H1 (cell line): Measurements from ENCODE around the gene BCL2L1. TPM values are rescaled to one million over a fixed set of nuclear protein-coding genes. Genes with fewer than 3 reads are reported as not detected.

Source experiments
- CTCF ChIA-PET: fragments of 300-600 bp; sonication (Branson Sonifier 250); formaldehyde crosslinking; loops from one replicate; lab custom pipeline; 2021; ENCODE audit not compliant: partially characterized antibody; lab: Charles Lee
- POLR2A ChIA-PET: fragments of 300-600 bp; sonication (Branson Sonifier 250); formaldehyde crosslinking; loops from one replicate; lab custom pipeline; 2021; ENCODE audit warnings: inconsistent platforms; ENCODE audit not compliant: partially characterized antibody; lab: Charles Lee
- DNase-seq, 2 experiments: peaks; one replicate each; pipeline versions ENCODE4 v3.0.0 to v3.0.0-alpha.2; 2010 to 2022; ENCODE audit warnings: low spot score in 2 of 2, low read depth in 1 of 2, mixed read lengths in 1 of 2
- FAIRE-seq: peaks from 2 replicates; lab custom pipeline; 2011; peaks lifted over from hg19 to GRCh38; lab: Jason Lieb, UNC
- H2AFZ ChIP-seq: 2 replicates; pipeline ENCODE4 v1.8.1; 2012; ENCODE audit warnings: low read length, inconsistent platforms
- H2AK5ac ChIP-seq: 2 replicates; pipeline ENCODE4 v1.6.1; 2013; ENCODE audit warnings: low read depth, low read length
- H2BK120ac ChIP-seq: replicated peaks from 2 replicates; pipeline ENCODE3; 2013; ENCODE audit warnings: low read depth, low read length, inconsistent platforms
- H2BK12ac ChIP-seq: 2 replicates; pipeline ENCODE4 v1.6.1; 2013; ENCODE audit warnings: low read depth, low read length
- H2BK15ac ChIP-seq: 2 replicates; pipeline ENCODE4 v1.6.1; 2013; ENCODE audit warnings: low read length
- H2BK20ac ChIP-seq: 2 replicates; pipeline ENCODE4 v1.6.1; 2013; ENCODE audit warnings: low read length
- H2BK5ac ChIP-seq: 2 replicates; pipeline ENCODE4 v1.6.1; 2013; ENCODE audit warnings: low read depth, low read length
- H3K14ac ChIP-seq: 2 replicates; pipeline ENCODE4 v1.6.1; 2013; ENCODE audit warnings: inconsistent platforms; ENCODE audit not compliant: insufficient read length
- H3K18ac ChIP-seq: 2 replicates; pipeline ENCODE4 v1.6.1; 2013; ENCODE audit warnings: low read length; ENCODE audit errors: extremely low read depth
- H3K23ac ChIP-seq: 2 replicates; pipeline ENCODE4 v1.6.1; 2013; ENCODE audit warnings: inconsistent platforms; ENCODE audit not compliant: insufficient read length
- H3K23me2 ChIP-seq: 2 replicates; pipeline ENCODE4 v1.6.1; 2013; ENCODE audit warnings: low read depth, low read length
- H3K27ac ChIP-seq: 2 replicates; pipeline ENCODE4 v1.6.1; 2011; ENCODE audit warnings: low read depth, low read length, inconsistent platforms
- H3K27me3 ChIP-seq, 4 experiments: replicated peaks in 1 of 4; 1 replicate in 1 of 4; 2 replicates in 3 of 4; pipeline versions ENCODE4 v1.6.1 to v1.8.1; 2011 to 2013; ENCODE audit warnings: low read length in 3 of 4, mild to moderate bottlenecking in 3 of 4, inconsistent platforms in 2 of 4, mixed read lengths in 2 of 4, moderate library complexity in 1 of 4; ENCODE audit not compliant: control insufficient read depth in 3 of 4, insufficient read depth in 3 of 4; ENCODE audit errors: extremely low read depth in 1 of 4
- H3K36me3 ChIP-seq, 4 experiments: 2 replicates each; pipeline versions ENCODE4 v1.6.1 to v1.8.1; 2011 to 2013; ENCODE audit warnings: mild to moderate bottlenecking in 4 of 4, low read length in 3 of 4, moderate library complexity in 2 of 4, control low read depth in 1 of 4, inconsistent platforms in 1 of 4; ENCODE audit not compliant: insufficient read depth in 4 of 4, control insufficient read depth in 2 of 4
- H3K4ac ChIP-seq: replicated peaks from 2 replicates; pipeline ENCODE3; 2013; ENCODE audit warnings: low read length, low read depth, mixed read lengths, inconsistent platforms; ENCODE audit not compliant: insufficient read length
- H3K4me1 ChIP-seq, 4 experiments: replicated peaks in 1 of 4; 1 replicate in 1 of 4; 2 replicates in 3 of 4; pipeline versions ENCODE4 v1.6.1 to v1.8.1; 2011 to 2013; ENCODE audit warnings: low read length in 3 of 4, inconsistent platforms in 2 of 4, mixed read lengths in 1 of 4; ENCODE audit not compliant: insufficient read depth in 4 of 4, control insufficient read depth in 3 of 4
- H3K4me2 ChIP-seq, 2 experiments: 2 replicates each; pipeline versions ENCODE4 v1.6.1 to v1.8.1; 2011 to 2013; ENCODE audit warnings: low read depth in 2 of 2, low read length in 2 of 2, control low read depth in 1 of 2, inconsistent platforms in 1 of 2, mild to moderate bottlenecking in 1 of 2; ENCODE audit not compliant: insufficient read depth in 1 of 2
- H3K4me3 ChIP-seq, 4 experiments: fragments of 200-600, 300-600 bp in 1 of 4; sonication (generic), shearing (Covaris generic), sonication (Bioruptor Twin) in 1 of 4; 2 replicates each; pipeline versions ENCODE4 v1.5.1 to v1.8.1; 2011 to 2016; ENCODE audit warnings: low read length in 4 of 4, low read depth in 3 of 4, control low read depth in 2 of 4, inconsistent platforms in 2 of 4, mild to moderate bottlenecking in 2 of 4, mixed read lengths in 1 of 4, moderate library complexity in 1 of 4; ENCODE audit not compliant: insufficient read depth in 2 of 4; ENCODE audit errors: extremely low read depth in 1 of 4
- H3K56ac ChIP-seq: replicated peaks from 2 replicates; pipeline ENCODE3; 2013; ENCODE audit warnings: low read depth, mild to moderate bottlenecking, mixed read lengths, low read length, inconsistent platforms; ENCODE audit not compliant: insufficient read length
- H3K79me1 ChIP-seq: 2 replicates; pipeline ENCODE4 v1.6.1; 2013; ENCODE audit warnings: low read depth, low read length, control low read depth
- H3K79me2 ChIP-seq, 2 experiments: 2 replicates each; pipeline versions ENCODE4 v1.6.1 to v1.8.1; 2012 to 2013; ENCODE audit warnings: low read length in 2 of 2, mild to moderate bottlenecking in 2 of 2, inconsistent platforms in 1 of 2; ENCODE audit not compliant: insufficient read depth in 2 of 2, control insufficient read depth in 1 of 2
- H3K9ac ChIP-seq, 4 experiments: replicated peaks in 1 of 4; 1 replicate in 1 of 4; 2 replicates in 3 of 4; pipeline versions ENCODE4 v1.6.1 to v1.8.1; 2011 to 2013; ENCODE audit warnings: low read depth in 3 of 4, low read length in 3 of 4, control low read depth in 2 of 4, mild to moderate bottlenecking in 2 of 4, moderate library complexity in 2 of 4, inconsistent platforms in 1 of 4; ENCODE audit errors: extremely low read depth in 1 of 4
- H3K9me3 ChIP-seq, 2 experiments: 2 replicates each; pipeline versions ENCODE4 v1.6.1 to v1.8.1; 2012 to 2013; ENCODE audit warnings: mild to moderate bottlenecking in 2 of 2, moderate library complexity in 2 of 2, control low read depth in 1 of 2, inconsistent platforms in 1 of 2, low read depth in 1 of 2, low read length in 1 of 2, mixed read lengths in 1 of 2; ENCODE audit not compliant: insufficient read depth in 2 of 2
- H4K20me1 ChIP-seq, 2 experiments: replicated peaks in 1 of 2; 2 replicates each; pipeline versions ENCODE3 to v1.8.1; 2011 to 2013; ENCODE audit warnings: inconsistent platforms in 2 of 2, low read length in 2 of 2, mild to moderate bottlenecking in 1 of 2; ENCODE audit not compliant: insufficient read depth in 2 of 2, control insufficient read depth in 1 of 2
- H4K5ac ChIP-seq: 2 replicates; pipeline ENCODE4 v1.6.1; 2013; ENCODE audit warnings: low read length, low read depth, mixed read lengths, inconsistent platforms; ENCODE audit not compliant: insufficient read length
- H4K8ac ChIP-seq: 2 replicates; pipeline ENCODE4 v1.8.0; 2013; ENCODE audit warnings: mild to moderate bottlenecking, moderate library complexity, low read length, inconsistent platforms; ENCODE audit not compliant: insufficient read depth; ENCODE audit errors: extremely low read depth
- H4K91ac ChIP-seq: replicated peaks from 2 replicates; pipeline ENCODE3; 2013; ENCODE audit warnings: low read length, mixed read lengths, inconsistent platforms; ENCODE audit not compliant: insufficient read length
- BCL11A ChIP-seq, 2 experiments: IDR thresholded peaks; one replicate each; pipeline ENCODE4 v1.6.1; 2011; ENCODE audit warnings: low read depth in 2 of 2, low read length in 2 of 2, mild to moderate bottlenecking in 2 of 2
- CTBP2 ChIP-seq: IDR thresholded peaks from 2 replicates; pipeline ENCODE4 v1.7.0; 2011; ENCODE audit warnings: borderline replicate concordance, mild to moderate bottlenecking, moderate library complexity, mixed read lengths, low read length; ENCODE audit not compliant: insufficient read depth, insufficient read length
- EZH2 ChIP-seq: fragments of 200-600 bp; sonication (generic); IDR thresholded peaks from 2 replicates; pipeline ENCODE4 v1.7.1; 2012; ENCODE audit warnings: low read depth, mild to moderate bottlenecking, moderate library complexity, low read length, inconsistent platforms; ENCODE audit not compliant: severe bottlenecking
- FOSL1 ChIP-seq: IDR thresholded peaks from 2 replicates; pipeline ENCODE4 v1.6.1; 2011; ENCODE audit warnings: mild to moderate bottlenecking, low read depth, low read length, moderate library complexity; ENCODE audit not compliant: insufficient read depth
- MAFK ChIP-seq: IDR thresholded peaks from 2 replicates; pipeline ENCODE4 v1.6.1; 2012; ENCODE audit warnings: low read depth, mild to moderate bottlenecking, improper control_type of control experiment, low read length
- NANOG ChIP-seq: IDR thresholded peaks from 2 replicates; pipeline ENCODE4 v1.6.1; 2011; ENCODE audit warnings: low read length, low read depth, mild to moderate bottlenecking, inconsistent platforms; ENCODE audit not compliant: insufficient read depth, poor library complexity, severe bottlenecking
- NRF1 ChIP-seq: IDR thresholded peaks from 2 replicates; pipeline ENCODE4 v1.6.1; 2011; ENCODE audit warnings: mild to moderate bottlenecking, low read depth, low read length, improper control_type of control experiment
- POLR2A ChIP-seq, 2 experiments: IDR thresholded peaks; 1 replicate in 1 of 2; 2 replicates in 1 of 2; pipeline ENCODE4 v1.6.1; 2011; ENCODE audit warnings: low read depth in 2 of 2, low read length in 2 of 2, mild to moderate bottlenecking in 2 of 2; ENCODE audit errors: control extremely low read depth in 1 of 2
- SIX5 ChIP-seq: IDR thresholded peaks from 2 replicates; pipeline ENCODE4 v1.6.1; 2011; ENCODE audit warnings: mild to moderate bottlenecking, low read depth, low read length
- SRF ChIP-seq: IDR thresholded peaks from 2 replicates; pipeline ENCODE4 v1.6.1; 2011; ENCODE audit warnings: mild to moderate bottlenecking, low read depth, low read length, moderate library complexity
- YY1 ChIP-seq: IDR thresholded peaks from 2 replicates; pipeline ENCODE4 v1.6.1; 2011; ENCODE audit warnings: low read depth, mild to moderate bottlenecking, low read length
- WGBS, 2 experiments: shearing (Covaris generic) in 1 of 2; methylation state at CpG; one replicate each; pipeline versions ENCODE4 v1.1.6 to v1.1.7; 2013 to 2015; ENCODE audit warnings: low lambda C conversion rate in 2 of 2, mixed read lengths in 2 of 2, inconsistent platforms in 1 of 2, low coverage in 1 of 2, missing lambda C conversion rate in 1 of 2; ENCODE audit not compliant: insufficient replicate concordance in 2 of 2, insufficient coverage in 1 of 2, insufficient read length in 1 of 2; ENCODE audit errors: extremely low coverage in 1 of 2, missing lambda C conversion rate in 1 of 2; 5-methylcytosine and 5-hydroxymethylcytosine counted together
- polyA plus RNA-seq, 7 experiments: library from polyadenylated mRNA; depleted of rRNA in 3 of 7; stranded (reverse) in 5 of 7; unstranded in 2 of 7; fragments of >200 nt in 5 of 7; fragments of 200-250 nt in 2 of 7; gene quantifications; 1 replicate in 5 of 7; 2 replicates in 1 of 7; 4 replicates in 1 of 7; pipeline versions ENCODE4 v1.2.1 to v1.2.3, GENCODE V29; 2011 to 2013; ENCODE audit warnings: missing spikeins in 2 of 7, mixed read lengths in 2 of 7
- total RNA-seq: library from RNA; stranded (reverse); fragmentation: NEBNext Ultra II Directional; extraction: Animal tissue kit (Norgen Biotek cat#: 25700); gene quantifications from 2 replicates; pipeline ENCODE4 v1.2.1, GENCODE V29; 2021
- TF ChIP-seq, protein P1 (sequence below), 3 experiments: IDR thresholded peaks; 1 replicate in 2 of 3; 2 replicates in 1 of 3; pipeline versions ENCODE4 v1.5.1 to v1.6.1; 2011; ENCODE audit warnings: low read length in 3 of 3, mild to moderate bottlenecking in 3 of 3, inconsistent platforms in 2 of 3, low read depth in 1 of 3, moderate library complexity in 1 of 3; ENCODE audit not compliant: insufficient read depth in 1 of 3; ENCODE audit errors: control extremely low read depth in 1 of 3

Gene BCL2L1
- total and polyA plus RNA-seq, 2 of the 8 experiments (the other 6 are each of a cell fraction or from before 2014, with no cell fraction given) = 64.9 to 66.1 TPM

DNA sequence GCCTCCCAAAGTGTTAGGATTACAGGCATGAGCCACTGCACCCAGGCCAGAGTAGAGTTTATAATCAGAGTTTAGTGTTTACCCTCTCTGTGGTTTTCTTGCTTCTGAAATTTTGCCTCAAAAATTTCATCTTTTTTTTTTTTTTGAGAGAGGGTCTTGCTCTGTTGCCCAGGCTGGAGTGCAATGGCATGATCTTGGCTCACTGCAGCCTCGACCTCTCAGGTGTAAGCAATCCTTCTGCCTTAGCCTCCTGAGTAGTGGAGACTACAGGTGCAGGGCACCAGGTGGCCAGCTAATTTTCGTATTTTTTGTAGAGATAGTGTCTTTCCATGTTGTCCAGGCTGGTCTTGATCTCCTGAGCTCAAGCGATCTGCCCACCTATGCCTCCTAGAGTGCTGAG is 45.1 kb upstream of the BCL2L1 start:
- Histone ChIP-seq H3K23ac (no peak overlapping the region), H3K27ac (no peak overlapping the region), H3K79me2 (peaks cover 0 to 10% of the 10 kb centered on the region in 2 experiments; a peak in 1 of 4 replicates), H3K4me3 (no peak overlapping the region), H3K4ac (no peak overlapping the region), H4K8ac (no peak overlapping the region), H2BK12ac (no peak overlapping the region), H2BK5ac (no peak overlapping the region), H2BK15ac (no peak overlapping the region), H2BK20ac (no peak overlapping the region), H2AFZ (no peak overlapping the region), H3K27me3 (no peaks in the 10 kb centered on the region), H2AK5ac (no peak overlapping the region), H3K4me2 (no peak overlapping the region), H3K56ac (no peak overlapping the region), H3K23me2 (no peaks in the 10 kb centered on the region), H3K79me1 (no peaks in the 10 kb centered on the region), H3K36me3 (peaks cover 30 to 63% (median 46%) of the 10 kb centered on the region in 4 experiments), H4K5ac (no peak overlapping the region), H3K9me3 (no peaks in the 10 kb centered on the region), H3K9ac (no peak overlapping the region), H4K20me1 (peaks cover 2% of the 10 kb centered on the region in 2 experiments), H2BK120ac (no peak overlapping the region), H3K4me1 (no peaks in the 10 kb centered on the region; a peak in 1 of 7 replicates), H3K14ac (no peak overlapping the region), H3K18ac (no peak overlapping the region), H4K91ac (no peak overlapping the region)
- FAIRE-seq = no peak
- DNase-seq = no peak
- ChIA-PET CTCF (interaction anchor here (1.4 kb wide), 1 partner anchor 107 kb away, joined by 3 read pairs; no protein-coding TSS in a partner anchor), POLR2A (no interaction called here)
- 89% methylated on average over 3 of the region's 3 CpGs; no CpG with 5 or more reads in 1 of the 2 experiments for WGBS, 2 experiments
- TF ChIP-seq POLR2A (IDR thresholded peaks at IDR 0.05; ENCODE audit: control extremely low read depth in 1 of 2, low read depth in 2 of 2, low read length in 2 of 2) (no peak), YY1 (no peak), EZH2 (no peak), CTBP2 (no peak), NRF1 (no peak), SIX5 (no peak), MAFK (no peak), BCL11A (IDR thresholded peaks at IDR 0.05; ENCODE audit: low read depth in 2 of 2, low read length in 2 of 2) (no peak), FOSL1 (no peak), NANOG (no peak), SRF (no peak)
- TF ChIP-seq, protein P1, sequence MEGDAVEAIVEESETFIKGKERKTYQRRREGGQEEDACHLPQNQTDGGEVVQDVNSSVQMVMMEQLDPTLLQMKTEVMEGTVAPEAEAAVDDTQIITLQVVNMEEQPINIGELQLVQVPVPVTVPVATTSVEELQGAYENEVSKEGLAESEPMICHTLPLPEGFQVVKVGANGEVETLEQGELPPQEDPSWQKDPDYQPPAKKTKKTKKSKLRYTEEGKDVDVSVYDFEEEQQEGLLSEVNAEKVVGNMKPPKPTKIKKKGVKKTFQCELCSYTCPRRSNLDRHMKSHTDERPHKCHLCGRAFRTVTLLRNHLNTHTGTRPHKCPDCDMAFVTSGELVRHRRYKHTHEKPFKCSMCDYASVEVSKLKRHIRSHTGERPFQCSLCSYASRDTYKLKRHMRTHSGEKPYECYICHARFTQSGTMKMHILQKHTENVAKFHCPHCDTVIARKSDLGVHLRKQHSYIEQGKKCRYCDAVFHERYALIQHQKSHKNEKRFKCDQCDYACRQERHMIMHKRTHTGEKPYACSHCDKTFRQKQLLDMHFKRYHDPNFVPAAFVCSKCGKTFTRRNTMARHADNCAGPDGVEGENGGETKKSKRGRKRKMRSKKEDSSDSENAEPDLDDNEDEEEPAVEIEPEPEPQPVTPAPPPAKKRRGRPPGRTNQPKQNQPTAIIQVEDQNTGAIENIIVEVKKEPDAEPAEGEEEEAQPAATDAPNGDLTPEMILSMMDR (IDR thresholded peaks at IDR 0.05; ENCODE audit: control extremely low read depth in 1 of 3, insufficient read depth in 1 of 3, low read depth in 1 of 3, low read length in 3 of 3) = no peak
